Activated T-helper 9 cell treated with anti-CD3 and anti-CD28 coated beads, Interleukin-2, amount 50 U/mL, for 16 hours (primary cell): ENCODE results near the gene CSF1R.
"Not testable (repeated sequence)": the region's sequence is repeated elsewhere in the genome, so short reads cannot be mapped to it uniquely, and the experiment has no call there.

Source experiments
- DNase-seq: peaks from one replicate; pipeline ENCODE4 v3.0.0-alpha.2; 2020; ENCODE audit warnings: low read depth

The CSF1R gene

DNA sequence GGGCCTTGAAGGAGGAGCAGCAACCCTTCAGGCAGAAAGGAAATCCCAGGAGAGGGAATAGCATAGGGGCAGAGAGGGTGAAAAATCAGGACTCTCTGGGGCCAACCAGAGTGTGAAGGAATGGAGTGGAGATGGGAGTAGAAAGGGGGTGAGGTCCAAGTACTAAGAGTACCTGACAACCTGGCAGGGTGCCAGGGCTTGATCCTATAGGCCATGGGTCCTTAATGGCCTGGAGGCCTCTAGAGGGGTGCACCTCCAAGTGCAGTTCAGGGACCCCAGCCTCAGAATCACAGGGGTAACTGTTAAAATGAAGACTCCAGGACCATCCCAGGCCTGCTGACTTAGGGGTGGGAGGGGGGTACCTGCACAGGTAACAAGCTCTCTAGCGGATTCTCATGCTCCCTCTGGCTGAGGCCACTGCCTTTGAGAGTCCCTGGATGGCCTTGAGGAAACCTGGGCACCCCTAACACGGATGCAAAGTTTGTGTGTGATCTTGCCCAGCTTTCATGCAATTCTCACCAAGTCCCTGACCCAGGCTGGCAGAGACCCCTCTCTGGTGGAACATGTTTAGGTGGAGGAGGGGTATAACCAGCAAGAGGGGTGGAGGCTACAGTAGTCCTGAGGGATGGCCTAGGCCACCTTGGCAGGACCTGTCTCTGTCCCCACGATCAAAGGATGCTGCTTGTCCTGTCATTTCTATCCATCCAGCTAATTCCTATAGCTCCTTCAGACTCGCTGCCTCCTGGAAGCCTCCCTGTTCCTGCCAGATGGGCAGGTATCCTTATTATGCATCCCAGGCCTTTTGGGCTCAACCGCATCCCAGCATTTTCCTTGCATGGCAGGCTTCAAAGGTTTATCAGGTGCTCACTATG, 17.6 kb upstream of the CSF1R start:
- DNase-seq, result no peak

DNA sequence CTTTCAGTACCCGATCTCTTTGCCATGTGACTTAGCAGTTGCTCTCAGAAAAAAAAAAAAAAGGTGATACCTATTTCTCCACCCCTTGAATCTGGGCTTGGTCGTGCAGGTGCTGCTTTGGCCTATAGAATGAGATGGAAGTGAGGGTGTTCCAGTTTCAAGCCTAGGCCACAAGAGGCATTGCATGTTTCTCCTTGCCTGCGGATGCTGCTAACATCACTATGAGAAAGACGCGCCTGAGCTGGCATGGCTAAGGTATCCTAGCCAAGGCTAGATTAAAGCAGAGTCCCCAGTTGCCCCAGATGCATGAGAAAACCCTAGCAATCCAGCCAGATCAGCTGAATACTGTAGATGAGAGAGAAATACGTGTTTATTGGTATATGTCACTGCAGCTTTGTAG, 14.7 kb upstream of the CSF1R start:
- DNase-seq, result no peak

- no peak for DNase-seq
These were observed 10.8 kb upstream of the CSF1R start for GRCh38 chr5:150097152-150097551.

- no peak for DNase-seq
These were observed 5.9 kb upstream of the CSF1R start for GRCh38 chr5:150092159-150092787.

DNA sequence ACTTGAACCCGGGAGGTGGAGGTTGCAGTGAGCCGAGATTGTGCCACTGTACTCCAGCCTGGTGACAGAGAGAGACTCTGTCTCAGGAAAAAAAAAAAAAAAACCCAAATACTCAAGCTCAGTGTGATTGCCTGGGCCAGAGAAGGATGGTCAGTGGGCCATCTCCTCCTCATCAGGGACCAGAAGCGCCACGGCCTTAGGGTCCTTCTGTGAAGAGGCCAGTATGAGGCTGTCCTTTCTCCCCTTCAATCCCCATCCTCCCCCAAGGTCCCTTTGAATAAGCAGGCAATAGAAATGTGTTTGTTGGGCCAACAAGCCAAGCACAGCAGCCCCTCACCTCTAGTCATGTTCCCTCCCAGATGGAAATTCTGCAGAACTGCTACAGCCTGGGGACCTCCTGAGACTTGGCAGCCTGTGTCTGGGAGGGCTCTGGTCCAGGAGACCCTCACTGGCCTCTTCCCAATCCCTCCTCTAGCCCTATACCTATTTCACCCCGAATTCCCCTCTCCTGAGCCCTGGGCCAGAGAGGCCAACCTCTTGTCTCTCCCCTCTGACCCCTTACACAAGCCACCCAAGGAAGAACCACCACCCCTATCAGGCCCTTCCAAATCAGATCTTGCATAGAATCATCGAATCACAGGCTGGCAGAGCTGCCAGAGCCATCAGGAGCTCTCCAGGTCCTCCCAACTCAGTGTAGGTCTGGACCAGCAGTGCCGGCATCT, 1.0 kb downstream of the CSF1R start:
- no peak for DNase-seq

DNA sequence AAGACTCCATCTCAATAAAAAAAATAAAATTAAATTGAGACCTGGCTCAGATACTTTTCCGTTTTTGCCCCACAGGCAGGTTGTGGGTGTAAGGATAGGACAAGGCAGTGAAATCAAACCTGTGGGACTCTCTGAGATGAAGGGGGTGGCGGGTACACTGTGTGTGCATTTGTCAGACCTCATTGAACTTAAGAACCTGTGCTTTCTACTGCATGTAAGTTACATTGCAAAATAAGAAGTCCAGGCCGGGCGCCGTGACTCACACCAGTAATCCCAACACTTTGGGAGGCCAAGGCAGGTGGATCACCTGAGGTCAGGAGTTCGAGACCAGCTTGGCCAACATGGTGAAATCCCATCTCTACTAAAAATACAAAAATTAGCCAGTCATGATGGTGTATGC, 1.6 kb downstream of the CSF1R start:
- not testable (repeated sequence) for DNase-seq

GRCh38 chr5:150082889-150083288, 3.5 kb downstream of the CSF1R start:
- DNase-seq, result no peak

DNA sequence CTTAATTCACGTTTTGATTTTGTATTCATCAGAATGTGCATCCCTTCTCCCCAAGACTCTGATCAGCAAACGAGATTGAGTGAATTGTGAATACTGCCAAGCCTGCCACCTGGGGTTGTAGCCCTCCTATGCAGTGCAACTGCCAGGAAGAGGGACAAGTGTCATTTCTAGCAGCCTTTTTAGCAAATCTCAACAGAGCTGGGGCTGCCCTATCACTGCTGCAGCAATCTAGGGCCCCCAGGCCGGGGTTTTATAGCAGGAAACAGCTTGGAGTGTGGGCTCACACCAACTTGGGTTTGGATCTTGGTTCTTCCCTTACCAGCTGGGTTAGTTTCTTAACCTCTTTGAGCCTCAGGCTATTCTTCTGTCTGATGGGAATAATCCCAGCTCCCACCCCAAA, 4.0 kb downstream of the CSF1R start:
- DNase-seq, result no peak

DNA sequence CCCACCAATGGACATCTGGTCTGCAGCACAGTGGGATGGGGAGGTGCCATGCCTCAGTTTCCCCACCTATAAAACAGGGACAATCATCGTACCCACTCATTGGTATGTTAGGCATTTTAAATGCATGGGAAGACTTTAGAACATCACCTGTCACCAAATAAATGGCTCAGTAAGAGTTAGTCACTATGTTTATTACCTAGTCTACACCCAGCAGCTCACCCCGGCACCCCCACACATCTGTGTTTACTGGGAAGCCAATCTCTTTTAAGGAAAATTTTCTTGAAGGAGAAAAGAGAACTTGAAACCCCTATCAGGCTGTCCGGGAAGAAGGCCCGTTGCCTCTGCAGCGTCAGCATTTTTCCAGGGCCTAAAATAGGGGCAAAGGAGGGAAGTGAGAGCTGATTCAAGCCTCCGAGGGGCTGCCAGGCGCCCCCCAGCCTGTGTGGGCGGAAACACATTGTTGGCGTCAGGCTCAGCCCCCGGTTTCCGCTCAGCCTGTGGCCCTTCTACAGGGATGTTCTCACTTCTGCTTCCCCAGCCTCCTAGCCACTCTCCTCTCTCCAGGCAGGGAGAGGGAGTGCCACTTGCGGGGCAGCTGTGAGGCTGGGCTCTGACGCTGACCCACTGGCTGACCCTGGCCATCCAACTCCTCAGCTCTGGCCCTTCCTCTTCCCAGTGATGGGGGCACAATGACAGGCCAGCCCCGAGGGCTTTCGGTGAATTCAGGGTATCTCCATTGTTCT, 4.6 kb downstream of the CSF1R start:
- no peak for DNase-seq

GRCh38 chr5:150080696-150081435, 5.5 kb downstream of the CSF1R start:
- no peak for DNase-seq

DNA sequence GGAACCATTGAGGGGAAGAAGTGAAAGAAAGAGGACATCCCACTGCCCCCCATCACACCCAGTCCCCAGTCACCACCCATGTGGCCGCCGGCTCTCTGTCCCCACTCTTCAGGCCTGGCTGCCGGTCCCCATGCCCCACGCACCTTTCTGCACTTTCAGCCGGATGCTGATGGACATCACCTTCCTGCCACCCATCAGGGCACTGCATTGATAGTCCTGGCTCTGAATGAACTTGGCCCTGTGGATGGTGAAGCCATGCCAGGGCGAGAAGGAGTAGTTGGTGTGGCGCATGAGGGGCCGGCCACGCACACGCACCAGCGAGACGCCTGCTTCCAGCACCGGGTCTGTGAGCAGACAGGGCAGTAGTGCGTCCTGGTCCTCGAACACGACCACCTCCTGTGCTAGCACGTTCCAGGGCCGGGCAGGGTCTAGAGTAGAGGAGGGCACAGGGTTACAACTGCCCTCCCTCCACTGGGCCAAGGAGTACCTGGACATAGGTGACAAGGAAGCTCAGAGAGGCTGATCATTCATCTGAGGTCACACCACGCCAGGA, 6.4 kb downstream of the CSF1R start:
- no peak for DNase-seq

- DNase-seq, result no peak
These were observed 7.3 kb downstream of the CSF1R start for GRCh38 chr5:150078802-150079689.

DNA sequence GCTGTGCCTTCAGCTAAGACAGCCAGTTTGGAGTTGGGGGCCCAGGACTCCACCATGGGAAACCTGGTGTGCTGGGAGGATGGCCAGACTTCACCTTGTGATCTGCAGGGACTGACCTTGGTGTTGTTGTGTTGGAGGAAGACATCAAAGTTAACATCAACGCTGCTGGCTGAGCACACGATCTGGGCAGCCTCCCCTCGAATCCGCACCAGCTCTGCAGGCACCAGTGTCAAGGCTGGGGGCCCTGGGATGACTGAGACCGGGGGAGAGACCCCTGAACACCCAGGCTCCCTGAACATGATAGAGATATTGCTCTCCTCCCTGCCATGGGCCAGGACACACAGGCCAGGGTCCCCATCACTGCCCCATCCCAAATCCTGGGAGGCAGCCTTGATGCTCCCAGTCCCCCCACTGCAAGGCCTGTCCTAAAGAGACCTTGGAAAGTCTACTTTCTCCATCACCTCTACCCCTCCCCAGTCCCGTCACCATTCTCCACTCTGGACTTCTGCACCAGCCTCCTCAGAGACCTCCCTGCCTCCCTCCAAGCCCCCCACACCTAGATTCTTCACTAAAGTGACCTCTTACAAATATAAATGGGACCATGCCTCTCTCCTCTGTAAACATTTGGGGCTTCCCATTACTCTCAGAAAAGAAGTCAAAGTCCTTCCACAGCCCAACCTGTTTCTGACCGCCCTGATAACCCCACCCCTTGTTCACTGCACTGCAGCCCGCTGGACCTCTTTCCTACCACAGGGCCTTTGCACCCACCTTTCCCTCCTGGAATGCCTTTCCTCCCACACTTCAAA, 8.2 kb downstream of the CSF1R start:
- DNase-seq, result no peak

- no peak for DNase-seq
These were observed 9.3 kb downstream of the CSF1R start for GRCh38 chr5:150077060-150077459.

- no peak for DNase-seq
These were observed 10.5 kb downstream of the CSF1R start for GRCh38 chr5:150075806-150076205.

- DNase-seq, result no peak
These were observed 11.1 kb downstream of the CSF1R start for GRCh38 chr5:150075233-150075632.

DNA sequence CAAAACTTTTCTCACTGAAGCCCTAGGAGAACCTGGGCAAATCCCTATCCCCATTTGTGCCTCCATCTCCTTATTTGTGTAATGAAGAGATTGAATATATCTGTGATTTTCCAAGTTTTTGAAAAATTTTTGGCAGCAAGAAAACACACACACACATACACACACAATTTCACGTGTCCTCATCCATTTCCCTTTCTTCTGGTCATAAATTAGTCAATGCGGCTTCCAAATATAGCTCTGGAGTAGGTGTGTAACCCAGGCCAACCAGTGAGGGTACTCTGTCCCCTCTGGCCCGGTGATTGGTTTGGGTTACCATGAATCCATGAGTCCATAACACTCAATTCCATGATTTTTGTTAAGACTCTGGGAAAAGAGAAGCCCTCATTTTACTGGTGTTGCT, 12.7 kb downstream of the CSF1R start:
- no peak for DNase-seq

DNA sequence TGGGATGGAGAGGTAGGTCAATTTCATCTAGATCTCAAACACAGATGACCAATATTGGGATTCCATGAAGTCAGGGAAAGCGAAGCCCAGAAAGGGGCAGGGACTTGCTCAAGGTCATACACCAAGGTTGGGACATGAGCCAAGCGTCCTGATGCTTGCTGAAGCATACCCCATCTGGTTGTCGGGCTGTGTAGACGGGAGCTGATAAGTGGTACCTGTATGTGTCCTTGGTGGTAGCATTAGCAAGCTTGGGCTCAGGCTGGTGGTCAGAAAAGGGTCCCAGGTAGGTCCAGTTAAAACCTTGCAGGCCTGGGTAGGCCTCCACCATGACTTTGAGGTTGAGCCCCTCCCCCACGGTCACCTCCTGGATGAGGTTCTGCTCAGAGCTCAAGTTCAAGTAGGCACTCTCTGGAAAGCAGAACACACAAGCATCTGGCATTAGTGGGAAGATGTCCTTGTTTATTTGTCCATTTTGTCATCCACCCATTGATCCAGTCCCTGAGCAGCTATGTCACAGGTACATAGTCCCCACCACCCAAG, 13.2 kb downstream of the CSF1R start:
- DNase-seq, result no peak

GRCh38 chr5:150070821-150071220, 15.5 kb downstream of the CSF1R start:
- DNase-seq, result no peak
